Measurements from ENCODE around the gene PPP2R2C.

The PPP2R2C gene

DNA sequence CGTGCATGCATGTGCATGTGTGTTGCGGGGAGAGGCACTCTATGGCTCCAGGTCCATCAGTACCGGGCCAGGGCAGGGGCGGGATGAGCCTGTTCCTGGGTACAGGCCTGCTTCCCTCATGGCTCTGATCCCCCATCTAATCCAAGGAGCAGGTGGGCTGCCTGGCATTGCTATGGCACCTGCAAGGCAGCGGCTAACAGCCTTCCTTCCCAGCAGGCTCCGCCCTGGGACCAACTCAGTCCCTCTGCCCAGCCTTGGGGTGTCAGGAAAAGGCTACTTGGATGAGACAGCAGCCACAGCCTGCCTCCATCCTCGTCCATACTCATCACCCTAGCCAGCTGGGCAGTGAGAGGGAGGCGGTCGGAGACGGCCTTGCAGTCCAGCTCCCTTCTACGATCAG, 46.5 kb downstream of the PPP2R2C start:
- DNase-seq (ENCODE audit: insufficient read length, low spot score) = no peak
- FAIRE-seq = no peak
- TF ChIP-seq, protein P1, sequence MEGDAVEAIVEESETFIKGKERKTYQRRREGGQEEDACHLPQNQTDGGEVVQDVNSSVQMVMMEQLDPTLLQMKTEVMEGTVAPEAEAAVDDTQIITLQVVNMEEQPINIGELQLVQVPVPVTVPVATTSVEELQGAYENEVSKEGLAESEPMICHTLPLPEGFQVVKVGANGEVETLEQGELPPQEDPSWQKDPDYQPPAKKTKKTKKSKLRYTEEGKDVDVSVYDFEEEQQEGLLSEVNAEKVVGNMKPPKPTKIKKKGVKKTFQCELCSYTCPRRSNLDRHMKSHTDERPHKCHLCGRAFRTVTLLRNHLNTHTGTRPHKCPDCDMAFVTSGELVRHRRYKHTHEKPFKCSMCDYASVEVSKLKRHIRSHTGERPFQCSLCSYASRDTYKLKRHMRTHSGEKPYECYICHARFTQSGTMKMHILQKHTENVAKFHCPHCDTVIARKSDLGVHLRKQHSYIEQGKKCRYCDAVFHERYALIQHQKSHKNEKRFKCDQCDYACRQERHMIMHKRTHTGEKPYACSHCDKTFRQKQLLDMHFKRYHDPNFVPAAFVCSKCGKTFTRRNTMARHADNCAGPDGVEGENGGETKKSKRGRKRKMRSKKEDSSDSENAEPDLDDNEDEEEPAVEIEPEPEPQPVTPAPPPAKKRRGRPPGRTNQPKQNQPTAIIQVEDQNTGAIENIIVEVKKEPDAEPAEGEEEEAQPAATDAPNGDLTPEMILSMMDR (IDR thresholded peaks at IDR 0.05; ENCODE audit: insufficient read depth, missing control alignments) = no peak

DNA sequence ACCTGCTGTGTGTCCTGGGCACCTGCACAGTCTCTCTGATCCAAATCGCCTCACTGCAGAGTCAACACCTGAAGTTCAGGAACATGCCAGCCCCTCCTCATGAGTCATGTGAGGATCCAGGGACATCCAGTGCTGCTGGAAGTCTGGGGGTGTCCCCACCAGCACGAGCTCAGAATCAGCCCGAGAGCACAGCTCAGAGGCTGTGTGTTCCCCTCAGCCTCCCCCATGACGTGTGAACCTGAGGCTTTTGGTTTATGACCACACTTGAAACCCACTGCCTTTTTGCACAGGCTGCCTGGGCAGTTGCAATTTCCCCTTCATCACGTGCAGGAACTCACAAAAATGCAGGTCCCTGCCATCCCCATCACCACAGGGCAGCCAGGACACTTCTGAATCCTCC, 47.1 kb downstream of the PPP2R2C start:
- FAIRE-seq (no peak), DNase-seq (ENCODE audit: insufficient read length, low spot score) (no peak)
- TF ChIP-seq, protein P1 (IDR thresholded peaks at IDR 0.05; ENCODE audit: insufficient read depth, missing control alignments) = no peak

DNA sequence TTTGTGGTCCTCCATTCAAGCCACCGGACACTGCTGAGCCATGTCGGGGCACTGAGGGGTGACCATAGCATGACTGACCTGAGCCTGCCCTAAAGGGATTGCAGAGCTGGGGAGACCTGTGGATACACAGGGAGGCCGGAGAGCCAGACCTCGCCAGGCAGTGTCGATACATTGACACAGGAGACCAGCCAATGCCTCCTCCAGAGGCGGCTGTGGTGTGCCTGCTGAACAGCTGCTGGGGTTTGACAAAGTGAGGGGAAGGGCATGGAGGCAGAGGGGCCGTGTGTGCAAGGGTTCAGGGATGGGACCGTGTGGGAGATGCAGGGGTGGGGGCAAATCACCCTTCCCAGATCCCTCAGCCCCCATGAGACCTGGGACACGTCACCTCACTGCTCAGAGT, 48.0 kb downstream of the PPP2R2C start:
- FAIRE-seq = no peak
- TF ChIP-seq, protein P1 (IDR thresholded peaks at IDR 0.05; ENCODE audit: insufficient read depth, missing control alignments) = no peak
- no peak for DNase-seq (ENCODE audit: insufficient read length, low spot score)

DNA sequence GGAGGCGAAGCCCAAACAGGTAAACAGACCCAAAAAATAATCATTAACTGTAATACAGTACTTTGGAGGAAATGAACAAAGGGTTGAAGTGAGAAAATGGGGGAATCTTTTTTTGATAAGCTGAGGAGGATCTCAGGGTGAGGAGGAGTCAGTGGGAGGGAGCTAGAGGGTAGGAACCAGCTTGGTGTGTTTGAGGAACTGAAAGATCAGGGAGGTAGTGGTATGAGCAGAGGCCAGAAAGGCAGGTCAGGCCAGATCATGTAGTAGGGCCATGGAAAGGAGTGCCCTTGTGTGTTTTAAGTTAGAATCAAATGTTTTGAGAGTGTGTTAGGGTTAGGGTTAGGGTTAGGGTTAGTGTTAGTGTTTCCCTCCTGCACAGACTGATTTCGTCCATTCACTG, 48.8 kb downstream of the PPP2R2C start:
- FAIRE-seq (no peak), DNase-seq (ENCODE audit: insufficient read length, low spot score) (no peak)
- TF ChIP-seq, protein P1 (IDR thresholded peaks at IDR 0.05; ENCODE audit: insufficient read depth, missing control alignments) = no peak

DNA sequence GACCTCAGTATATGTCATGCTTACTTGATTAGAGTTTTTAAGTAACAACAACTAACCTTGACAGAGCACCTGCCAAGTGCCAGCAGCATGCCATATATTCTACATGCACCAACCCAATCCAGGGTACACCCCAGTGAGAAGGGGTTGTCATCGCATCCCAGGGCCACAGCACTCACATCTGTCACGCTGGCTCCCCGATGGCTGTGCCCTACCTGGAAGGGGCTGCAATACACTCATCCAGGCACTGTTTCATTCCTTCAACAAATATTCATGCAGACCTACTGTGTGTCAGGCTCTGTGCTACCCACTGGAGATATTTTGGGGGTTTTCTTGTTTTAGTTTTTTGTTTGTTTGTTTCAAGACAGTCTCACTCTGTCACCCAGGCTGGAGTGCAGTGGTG, 49.5 kb downstream of the PPP2R2C start:
- FAIRE-seq (no peak), DNase-seq (ENCODE audit: insufficient read length, low spot score) (no peak)
- TF ChIP-seq, protein P1 (IDR thresholded peaks at IDR 0.05; ENCODE audit: insufficient read depth, missing control alignments) = no peak

DNA sequence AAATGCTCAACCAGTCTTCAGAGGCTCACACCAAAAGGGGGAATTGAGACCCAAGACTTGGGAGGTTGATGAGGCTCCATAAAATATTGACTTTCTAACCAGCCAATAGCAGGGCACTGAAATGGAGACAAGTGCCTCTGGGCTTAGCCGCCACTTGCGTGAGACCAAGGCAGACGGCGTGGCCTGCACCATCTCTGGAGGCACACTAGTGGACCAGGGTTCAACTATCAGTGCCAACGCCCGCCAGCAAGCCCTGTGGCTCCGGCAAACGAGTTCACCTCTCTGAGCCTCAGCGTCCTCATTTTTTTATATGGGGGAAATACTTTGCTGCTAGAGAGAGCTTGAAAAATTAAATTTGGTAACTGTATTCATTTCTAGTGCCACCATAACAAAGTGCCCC, 50.3 kb downstream of the PPP2R2C start:
- no peak for FAIRE-seq
- no peak for DNase-seq (ENCODE audit: insufficient read length, low spot score)
- TF ChIP-seq, protein P1 (IDR thresholded peaks at IDR 0.05; ENCODE audit: insufficient read depth, missing control alignments) = no peak

DNA sequence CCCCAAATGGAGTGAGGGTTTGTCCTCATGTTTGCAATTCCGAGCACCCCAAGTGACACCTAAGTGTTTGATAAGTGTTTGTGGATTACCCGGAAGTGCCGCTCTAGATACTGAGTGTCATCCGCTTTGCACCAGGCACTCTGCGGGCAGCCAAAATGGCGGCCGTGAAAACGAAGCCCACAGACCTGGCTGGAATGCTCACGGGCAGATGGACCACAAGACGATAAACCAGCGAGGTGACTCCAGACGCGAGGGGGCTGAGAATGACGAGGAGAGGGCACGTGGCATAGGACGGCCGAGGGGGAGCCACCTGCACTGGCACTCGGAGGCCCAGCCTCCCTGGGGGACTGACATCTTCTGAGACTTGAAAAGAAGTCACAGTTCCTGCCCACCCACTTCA, 51.0 kb downstream of the PPP2R2C start:
- no peak for FAIRE-seq
- TF ChIP-seq, protein P1 (IDR thresholded peaks at IDR 0.05; ENCODE audit: insufficient read depth, missing control alignments) = no peak
- no peak for DNase-seq (ENCODE audit: insufficient read length, low spot score)

Measured in D721Med (cell line).